Measurements from ENCODE around the gene HNF1A.
A peak's percentile ranks its signal among the peaks of the same experiment; 100 is the strongest.

The HNF1A gene

GRCh38 chr12:120988658-120989057 is 10.3 kb downstream of the HNF1A start:
- DNase-seq (ENCODE audit: low read depth): no peak

GRCh38 chr12:120989687-120990086 is 11.3 kb downstream of the HNF1A start:
- DNase-seq (ENCODE audit: low read depth): no peak

- no peak for DNase-seq (ENCODE audit: low read depth)
Observed at GRCh38 chr12:120990487-120991055, 12.2 kb downstream of the HNF1A start.

DNA sequence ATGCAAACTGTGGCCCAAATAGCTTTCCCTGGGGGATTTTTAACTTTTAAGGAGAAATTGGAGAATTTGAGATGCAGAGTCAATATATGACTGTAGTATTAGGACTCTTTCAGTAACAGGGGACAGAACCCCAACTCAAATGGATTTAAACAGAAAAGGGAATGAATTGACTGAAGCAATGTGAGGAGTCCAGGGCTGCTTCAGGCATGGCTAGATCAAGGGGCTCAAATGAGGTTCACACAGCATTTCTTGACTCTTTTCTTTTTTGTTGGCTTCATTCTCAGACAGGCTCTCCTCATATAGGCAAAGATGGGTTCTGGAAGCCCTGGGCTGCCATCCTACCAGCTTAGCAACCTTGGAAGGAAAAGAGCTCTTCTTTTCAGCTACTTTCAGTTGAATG is 13.6 kb downstream of the HNF1A start:
- no peak for DNase-seq (ENCODE audit: low read depth)

DNA sequence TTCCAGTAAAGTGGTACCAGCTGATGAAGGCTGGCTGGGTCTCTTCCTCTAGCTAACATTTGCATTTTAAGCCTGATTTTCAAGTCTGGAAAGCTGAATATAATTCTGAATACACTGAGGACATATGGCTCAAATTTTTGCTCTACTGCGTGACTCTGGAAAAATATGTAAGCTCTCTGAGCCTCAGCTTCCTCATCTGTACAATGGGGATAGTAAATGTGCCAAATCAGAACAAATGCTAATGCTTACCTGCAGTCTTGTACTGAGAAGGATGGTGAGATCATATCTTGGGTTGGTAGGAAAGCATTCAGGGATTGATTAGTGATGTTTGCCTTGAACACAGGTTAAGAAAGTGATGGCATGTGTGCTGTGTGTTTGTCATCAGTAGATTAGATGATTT is 14.6 kb downstream of the HNF1A start:
- no peak for DNase-seq (ENCODE audit: low read depth)

GRCh38 chr12:120993496-120993895 is 15.2 kb downstream of the HNF1A start:
- DNase-seq (ENCODE audit: low read depth): no peak

DNA sequence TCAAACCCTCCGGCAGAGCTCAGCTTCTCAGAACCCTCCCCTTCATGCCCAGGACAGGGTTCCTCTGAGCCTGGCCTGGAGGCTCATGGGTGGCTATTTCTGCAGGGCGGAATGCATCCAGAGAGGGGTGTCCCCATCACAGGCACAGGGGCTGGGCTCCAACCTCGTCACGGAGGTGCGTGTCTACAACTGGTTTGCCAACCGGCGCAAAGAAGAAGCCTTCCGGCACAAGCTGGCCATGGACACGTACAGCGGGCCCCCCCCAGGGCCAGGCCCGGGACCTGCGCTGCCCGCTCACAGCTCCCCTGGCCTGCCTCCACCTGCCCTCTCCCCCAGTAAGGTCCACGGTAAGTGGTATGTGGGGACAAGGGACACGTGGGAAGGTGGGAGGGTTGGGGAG is 15.7 kb downstream of the HNF1A start:
- no peak for DNase-seq (ENCODE audit: low read depth)

- DNase-seq (ENCODE audit: low read depth): no peak
Observed at GRCh38 chr12:120994589-120995337, 16.4 kb downstream of the HNF1A start.

GRCh38 chr12:120996133-120996746 is 17.9 kb downstream of the HNF1A start:
- DNase-seq (ENCODE audit: low read depth): no peak

GRCh38 chr12:120997448-120997847 is 19.1 kb downstream of the HNF1A start:
- no peak for DNase-seq (ENCODE audit: low read depth)

- DNase-seq (ENCODE audit: low read depth): no peak
Observed at GRCh38 chr12:120998435-120998834, 20.1 kb downstream of the HNF1A start.

DNA sequence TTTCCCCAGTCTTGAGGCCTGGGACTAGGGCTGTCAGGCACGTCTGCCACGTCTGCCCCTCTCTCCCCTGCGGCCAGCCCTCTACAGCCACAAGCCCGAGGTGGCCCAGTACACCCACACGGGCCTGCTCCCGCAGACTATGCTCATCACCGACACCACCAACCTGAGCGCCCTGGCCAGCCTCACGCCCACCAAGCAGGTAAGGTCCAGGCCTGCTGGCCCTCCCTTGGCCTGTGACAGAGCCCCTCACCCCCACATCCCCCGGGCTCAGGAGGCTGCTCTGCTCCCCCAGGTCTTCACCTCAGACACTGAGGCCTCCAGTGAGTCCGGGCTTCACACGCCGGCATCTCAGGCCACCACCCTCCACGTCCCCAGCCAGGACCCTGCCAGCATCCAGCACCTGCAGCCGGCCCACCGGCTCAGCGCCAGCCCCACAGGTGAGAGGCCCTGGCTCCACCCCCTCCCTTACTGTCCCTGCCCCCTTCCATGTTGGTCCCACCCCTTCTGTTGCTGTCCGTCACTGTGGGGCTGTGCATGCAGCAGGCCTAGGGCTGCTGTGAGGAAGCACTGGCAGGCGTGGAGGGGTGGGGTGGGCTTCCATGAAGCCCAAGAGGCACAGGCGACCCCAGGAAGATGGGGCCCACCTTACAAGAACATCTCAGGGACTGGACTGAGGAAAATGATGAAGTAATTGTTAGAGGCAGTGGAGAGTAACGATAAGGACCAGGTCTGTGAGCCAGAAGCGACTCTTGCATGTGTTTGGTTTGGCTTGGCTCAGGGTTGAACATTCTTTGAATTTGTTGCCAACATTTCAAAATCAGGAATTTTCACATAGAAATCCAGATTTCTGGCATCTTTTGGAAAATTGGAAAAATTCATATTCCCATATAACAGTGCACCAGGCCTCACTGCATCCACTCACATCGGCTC is 21.1 kb downstream of the HNF1A start:
- DNase-seq (ENCODE audit: low read depth): no peak

DNA sequence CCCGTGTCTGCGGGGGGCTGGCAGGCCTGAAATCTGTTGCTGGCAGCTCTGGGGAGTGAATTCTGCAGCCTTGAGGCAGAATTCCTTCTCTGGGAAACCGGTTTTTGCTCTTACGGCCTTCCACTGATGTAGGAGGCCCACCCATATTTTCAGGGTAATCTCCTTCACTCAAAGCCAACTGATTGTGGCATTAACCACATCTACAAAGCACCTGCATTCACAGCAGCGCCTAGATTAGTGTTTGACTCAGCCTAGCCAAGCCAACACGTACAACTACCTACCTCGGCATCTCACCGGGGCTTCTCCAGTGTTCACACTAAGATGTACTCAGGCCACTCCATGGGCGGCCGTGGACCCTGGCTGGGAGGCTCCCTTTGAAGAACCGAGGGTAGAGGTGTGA is 22.2 kb downstream of the HNF1A start:
- no peak for DNase-seq (ENCODE audit: low read depth)

- no peak for DNase-seq (ENCODE audit: low read depth)
Observed at GRCh38 chr12:121001060-121001459, 22.7 kb downstream of the HNF1A start.

DNA sequence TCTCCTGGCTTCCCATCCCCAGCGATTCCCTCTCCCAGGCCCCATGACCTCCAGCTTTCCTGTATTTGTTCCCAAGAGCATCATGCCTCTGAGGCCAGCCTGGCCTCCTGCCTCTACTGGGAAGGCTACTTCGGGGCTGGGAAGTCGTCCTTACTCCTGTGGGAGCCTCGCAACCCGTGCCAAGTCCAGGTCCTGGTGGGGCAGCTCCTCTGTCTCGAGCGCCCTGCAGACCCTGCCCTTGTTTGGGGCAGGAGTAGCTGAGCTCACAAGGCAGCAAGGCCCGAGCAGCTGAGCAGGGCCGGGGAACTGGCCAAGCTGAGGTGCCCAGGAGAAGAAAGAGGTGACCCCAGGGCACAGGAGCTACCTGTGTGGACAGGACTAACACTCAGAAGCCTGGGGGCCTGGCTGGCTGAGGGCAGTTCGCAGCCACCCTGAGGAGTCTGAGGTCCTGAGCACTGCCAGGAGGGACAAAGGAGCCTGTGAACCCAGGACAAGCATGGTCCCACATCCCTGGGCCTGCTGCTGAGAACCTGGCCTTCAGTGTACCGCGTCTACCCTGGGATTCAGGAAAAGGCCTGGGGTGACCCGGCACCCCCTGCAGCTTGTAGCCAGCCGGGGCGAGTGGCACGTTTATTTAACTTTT is 23.6 kb downstream of the HNF1A start:
- DNase-seq (ENCODE audit: low read depth): no peak

DNA sequence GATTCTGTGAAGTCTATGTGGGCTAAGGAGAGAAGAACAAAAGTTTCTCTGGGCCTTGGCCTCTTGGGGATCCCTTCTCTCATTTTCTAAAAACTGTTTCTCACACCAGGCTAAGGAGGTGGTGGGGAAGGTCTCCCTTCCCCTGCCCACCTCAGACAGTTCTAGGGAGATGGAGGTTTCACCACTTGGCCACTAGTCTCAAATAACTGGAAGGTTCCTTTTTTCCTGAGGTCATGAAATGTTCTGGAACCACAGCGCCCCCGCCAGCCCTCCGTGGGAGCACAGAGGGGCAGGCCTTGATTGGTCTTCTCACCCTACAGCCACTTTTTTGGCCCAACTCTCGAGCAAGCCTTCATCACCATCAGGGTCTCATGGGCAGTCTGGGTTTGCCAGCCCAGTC is 25.3 kb downstream of the HNF1A start:
- DNase-seq (ENCODE audit: low read depth): no peak

DNA sequence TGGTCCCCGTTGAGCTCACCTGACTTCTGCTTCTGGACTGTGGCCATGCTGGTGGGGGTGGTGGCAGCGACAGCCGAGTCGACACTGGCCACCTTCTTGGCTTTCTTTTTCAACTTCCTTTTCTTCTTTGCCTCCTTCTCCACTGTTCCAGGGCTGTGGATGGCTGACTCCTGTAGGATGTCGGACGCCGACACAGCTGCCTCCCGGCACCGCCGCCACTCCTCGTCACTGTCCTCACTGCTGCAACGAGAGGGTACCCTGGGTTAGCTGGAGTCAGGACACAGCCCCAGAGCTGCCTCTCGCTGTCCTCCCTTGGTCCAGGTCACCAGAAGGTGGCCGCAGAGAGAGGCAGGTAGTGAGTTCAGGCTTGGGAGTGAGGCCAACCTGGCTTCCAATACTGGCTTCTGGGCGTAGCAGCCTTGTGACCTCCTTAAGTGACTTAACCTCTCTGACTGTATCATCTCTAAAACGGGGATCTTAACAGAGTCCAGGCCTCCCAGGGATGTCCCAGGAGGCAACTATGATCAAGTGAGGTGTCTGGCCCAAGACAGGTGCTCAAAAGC is 26.0 kb downstream of the HNF1A start:
- DNase-seq (ENCODE audit: low read depth): no peak

GRCh38 chr12:121005346-121005815 is 27.0 kb downstream of the HNF1A start:
- DNase-seq (ENCODE audit: low read depth): peak; percentile 9

DNA sequence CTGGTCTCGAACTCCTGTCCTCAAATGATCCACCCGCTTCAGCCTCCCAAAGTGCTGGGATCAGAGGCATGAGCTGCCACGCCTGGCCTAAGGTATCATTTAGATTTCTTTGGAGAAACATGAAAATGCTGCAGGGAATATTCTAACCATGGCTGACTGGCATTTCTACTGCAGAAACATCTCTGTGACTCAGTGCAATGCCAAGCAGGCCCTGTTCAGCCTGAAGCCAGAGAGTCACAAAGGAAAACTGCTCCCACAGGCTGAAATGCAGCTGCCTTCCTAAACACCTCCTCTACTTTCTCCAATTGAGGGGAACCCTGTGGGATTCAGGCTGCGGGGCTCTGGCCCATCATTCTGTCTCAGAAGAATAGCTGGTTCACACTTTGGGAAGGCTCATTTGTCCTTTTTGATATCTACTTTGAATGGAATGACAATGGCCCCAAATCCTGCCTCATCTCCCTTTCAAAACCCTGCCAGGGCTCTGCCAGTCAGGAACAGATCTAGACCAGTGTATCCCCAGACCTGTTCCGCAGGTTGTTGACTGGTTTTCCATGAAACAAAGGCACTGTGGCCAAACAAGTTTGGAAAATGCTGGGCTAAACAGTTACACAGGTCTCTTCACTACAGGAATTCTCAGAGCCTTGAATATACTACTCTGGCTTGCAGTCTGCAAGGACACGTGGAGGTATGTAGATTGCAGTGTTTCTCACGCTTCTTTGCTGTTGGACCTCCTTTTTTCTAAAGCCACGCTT is 30.2 kb downstream of the HNF1A start:
- no peak for DNase-seq (ENCODE audit: low read depth)

- DNase-seq (ENCODE audit: low read depth): no peak
Observed at GRCh38 chr12:121009741-121010140, 31.4 kb downstream of the HNF1A start.

DNA sequence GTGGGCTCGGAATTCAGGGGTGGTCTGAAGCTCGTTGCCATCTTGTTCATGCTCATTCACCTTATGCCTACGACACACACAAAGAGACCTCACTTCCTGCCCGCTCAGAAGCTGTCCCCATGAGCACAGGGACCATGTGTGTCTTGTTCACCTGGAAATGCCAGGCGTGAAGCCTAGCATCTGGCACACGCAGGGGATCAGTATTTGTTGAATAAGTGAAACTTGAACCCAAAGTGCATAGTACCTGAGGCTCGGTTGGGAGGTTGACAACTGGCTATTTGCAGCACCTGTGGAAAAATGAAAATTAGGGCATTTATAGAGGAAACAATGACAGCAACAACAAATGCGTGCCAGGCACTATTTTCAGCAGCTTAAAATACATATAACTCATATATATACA is 32.5 kb downstream of the HNF1A start:
- DNase-seq (ENCODE audit: low read depth): no peak

All from T follicular helper cell (primary cell).